IMR-90 (cell line): ENCODE data around the gene MEIS2.

Source experiments
- BHLHE40 ChIP-seq: fragments of 150-350 bp; IDR thresholded peaks from 2 replicates; pipeline ENCODE4 v1.6.1; 2016; ENCODE audit warnings: mild to moderate bottlenecking, low read depth, low read length
- CHD1 ChIP-seq: IDR thresholded peaks from 2 replicates; pipeline ENCODE4 v1.6.1; 2012; ENCODE audit warnings: low read depth, low read length, improper control_type of control experiment
- CTCF ChIP-seq: conservative IDR thresholded peaks from 2 replicates; pipeline ENCODE4 v1.5.1; 2012; ENCODE audit warnings: mild to moderate bottlenecking, low read depth, low read length, improper control_type of control experiment
- ELK1 ChIP-seq: fragments of 150-350 bp; IDR thresholded peaks from 2 replicates; pipeline ENCODE4 v1.6.1; 2016; ENCODE audit warnings: low read depth, mild to moderate bottlenecking, low read length, moderate library complexity, borderline replicate concordance
- MAZ ChIP-seq: IDR thresholded peaks from 2 replicates; pipeline ENCODE4 v1.6.1; 2012; ENCODE audit warnings: low read depth, mild to moderate bottlenecking, low read length, improper control_type of control experiment, moderate library complexity, borderline replicate concordance
- NFE2L2 ChIP-seq: fragments of 150-350 bp; IDR thresholded peaks from 2 replicates; pipeline ENCODE4 v1.6.1; 2016; ENCODE audit warnings: low read depth, mild to moderate bottlenecking, low read length
- POLR2A ChIP-seq: IDR thresholded peaks from 2 replicates; pipeline ENCODE4 v1.6.1; 2012; ENCODE audit warnings: mild to moderate bottlenecking, low read depth, low read length
- RAD21 ChIP-seq: IDR thresholded peaks from 2 replicates; pipeline ENCODE4 v1.6.1; 2012; ENCODE audit warnings: low read length, improper control_type of control experiment
- RFX5 ChIP-seq: IDR thresholded peaks from 2 replicates; pipeline ENCODE4 v1.8.0; 2012; ENCODE audit warnings: low read depth, mild to moderate bottlenecking, low read length, moderate library complexity
- SMC3 ChIP-seq: fragments of 150-350 bp; IDR thresholded peaks from 2 replicates; pipeline ENCODE4 v1.6.1; 2016; ENCODE audit warnings: low read depth, mild to moderate bottlenecking, antibody characterized with exemption, low read length, moderate library complexity
- USF2 ChIP-seq: fragments of 150-350 bp; IDR thresholded peaks from 2 replicates; pipeline ENCODE4 v1.6.1; 2017; ENCODE audit warnings: mild to moderate bottlenecking, antibody characterized with exemption, low read length, low read depth

- TF ChIP-seq ELK1: no peak
- TF ChIP-seq USF2: no peak
- no peak for TF ChIP-seq CTCF
- no peak for TF ChIP-seq BHLHE40
- TF ChIP-seq SMC3: no peak
- TF ChIP-seq RAD21: no peak
- no peak for TF ChIP-seq POLR2A
- no peak for TF ChIP-seq RFX5
- no peak for TF ChIP-seq NFE2L2
- TF ChIP-seq CHD1: no peak
- no peak for TF ChIP-seq MAZ
Measured at GRCh38 chr15:36988947-36989346, 111.4 kb downstream of the MEIS2 start.
